Smooth muscle cell (in vitro differentiated cells): Measurements from ENCODE around the gene SCUBE1. TPM values are rescaled to one million over a fixed set of nuclear protein-coding genes. Genes with fewer than 3 reads are reported as not detected.

Source experiments
- DNase-seq: peaks from one replicate; lab custom pipeline; 2025; ENCODE audit not compliant: unreplicated experiment; lab: John Stamatoyannopoulos, UW
- H2AFZ ChIP-seq: fragments of 200-600 bp; sonication (generic); 2 replicates; pipeline ENCODE4 v1.6.0; 2016; ENCODE audit warnings: antibody characterized with exemption, low read depth, mild to moderate bottlenecking
- H3F3A ChIP-seq: fragments of 200-600 bp; sonication (generic); 2 replicates; pipeline ENCODE4 v1.6.0; 2017; ENCODE audit warnings: antibody characterized with exemption, low read depth
- H3K27ac ChIP-seq: fragments of 200-600 bp; sonication (generic); 2 replicates; pipeline ENCODE4 v1.5.1; 2016; ENCODE audit warnings: low read depth, mild to moderate bottlenecking
- H3K27me3 ChIP-seq: fragments of 200-600 bp; sonication (generic); 2 replicates; pipeline ENCODE4 v1.6.1; 2016; ENCODE audit warnings: low read depth, mild to moderate bottlenecking
- H3K36me3 ChIP-seq: fragments of 200-600 bp; sonication (generic); 2 replicates; pipeline ENCODE4 v1.5.1; 2016; ENCODE audit warnings: low read depth
- H3K4me1 ChIP-seq: fragments of 200-600 bp; sonication (generic); 2 replicates; pipeline ENCODE4 v1.5.1; 2016; ENCODE audit warnings: low read depth
- H3K4me2 ChIP-seq: fragments of 200-600 bp; sonication (generic); 2 replicates; pipeline ENCODE4 v1.6.0; 2016; ENCODE audit warnings: mild to moderate bottlenecking
- H3K4me3 ChIP-seq: fragments of 200-600 bp; sonication (generic); 2 replicates; pipeline ENCODE4 v1.5.1; 2016; ENCODE audit warnings: mild to moderate bottlenecking
- H3K79me2 ChIP-seq: fragments of 200-600 bp; sonication (generic); 2 replicates; pipeline ENCODE4 v1.6.0; 2016; ENCODE audit warnings: low read depth, mild to moderate bottlenecking
- H3K9ac ChIP-seq: fragments of 200-600 bp; sonication (generic); 2 replicates; pipeline ENCODE4 v1.6.0; 2016; ENCODE audit warnings: low read depth
- H3K9me3 ChIP-seq: fragments of 200-600 bp; sonication (generic); replicated peaks from 2 replicates; pipeline ENCODE4 v1.5.1; 2016; ENCODE audit warnings: low read depth
- H4K20me1 ChIP-seq: fragments of 200-600 bp; sonication (generic); 2 replicates; pipeline ENCODE4 v1.6.0; 2016; ENCODE audit warnings: low read depth
- CTCF ChIP-seq: fragments of 200-600 bp; sonication (generic); IDR thresholded peaks from 2 replicates; pipeline ENCODE4 v1.5.1; 2017; ENCODE audit warnings: borderline replicate concordance, mild to moderate bottlenecking, antibody characterized with exemption; ENCODE audit not compliant: insufficient read depth, poor library complexity, severe bottlenecking
- WGBS: methylation state at CpG from one replicate; pipeline ENCODE4 v1.1.7; 2016; ENCODE audit warnings: low lambda C conversion rate; 5-methylcytosine and 5-hydroxymethylcytosine counted together
- polyA plus RNA-seq: library from polyadenylated mRNA; unstranded; fragments of >200 nt; fragmentation: Nextera tagmentation; extraction: Ambion mirVana; gene quantifications from 2 replicates; pipeline ENCODE4 v1.2.1, GENCODE V29; 2016
- total RNA-seq: library from RNA; depleted of rRNA; stranded (reverse); fragments of >200 nt; gene quantifications from 2 replicates; pipeline ENCODE4 v1.2.3, GENCODE V29; 2014

SCUBE1 gene
- total and polyA plus RNA-seq, 2 experiments from 2014 or later = 13.4 to 16.3 TPM

- H2AFZ ChIP-seq = no peak overlapping the region
- no peak overlapping the region for H3K4me3 ChIP-seq
- no peaks in the 10 kb centered on the region for H3F3A ChIP-seq
- no peaks in the 10 kb centered on the region for H3K79me2 ChIP-seq
- no peaks in the 10 kb centered on the region for H3K27me3 ChIP-seq
- no peak for TF ChIP-seq CTCF
- DNase-seq = no peak
- H3K9ac ChIP-seq = no peak overlapping the region
- no peak overlapping the region for H3K27ac ChIP-seq
- H4K20me1 ChIP-seq = no peaks in the 10 kb centered on the region
- H3K9me3 ChIP-seq = no peaks in the 10 kb centered on the region
- H3K4me2 ChIP-seq = no peak overlapping the region
- no peaks in the 10 kb centered on the region for H3K36me3 ChIP-seq
- 90% methylated on average over 10 of the region's 10 CpGs for WGBS
- no peaks in the 10 kb centered on the region for H3K4me1 ChIP-seq
Measured at GRCh38 chr22:43247546-43248260, 95.5 kb downstream of the SCUBE1 start.

- Histone ChIP-seq H2AFZ (no peak overlapping the region), H3K4me1 (no peaks in the 10 kb centered on the region), H3K79me2 (no peaks in the 10 kb centered on the region), H3K9ac (no peak overlapping the region), H3F3A (no peaks in the 10 kb centered on the region), H3K9me3 (no peaks in the 10 kb centered on the region), H3K4me3 (no peak overlapping the region), H3K4me2 (no peak overlapping the region), H3K27ac (no peak overlapping the region), H4K20me1 (no peaks in the 10 kb centered on the region), H3K27me3 (no peaks in the 10 kb centered on the region), H3K36me3 (no peaks in the 10 kb centered on the region)
- 98% methylated on average over 4 of the region's 4 CpGs for WGBS
- no peak for DNase-seq
- no peak for TF ChIP-seq CTCF
Measured at GRCh38 chr22:43246188-43246587, 97.0 kb downstream of the SCUBE1 start.

- Histone ChIP-seq H3K36me3 (no peaks in the 10 kb centered on the region), H3K9ac (no peak overlapping the region), H3K27ac (no peak overlapping the region), H3K4me3 (no peak overlapping the region), H4K20me1 (no peaks in the 10 kb centered on the region), H3K4me2 (no peak overlapping the region), H3F3A (no peaks in the 10 kb centered on the region), H2AFZ (no peak overlapping the region), H3K9me3 (no peaks in the 10 kb centered on the region), H3K4me1 (no peaks in the 10 kb centered on the region), H3K79me2 (no peaks in the 10 kb centered on the region), H3K27me3 (no peaks in the 10 kb centered on the region)
- WGBS = 86% methylated on average over 10 of the region's 10 CpGs
- TF ChIP-seq CTCF = no peak
- no peak for DNase-seq
Measured at GRCh38 chr22:43245717-43246116, 97.5 kb downstream of the SCUBE1 start.
